Measurements from ENCODE around the gene LMX1B.

- TF ChIP-seq CTCF (IDR thresholded peaks at IDR 0.05) (no peak), POLR2A (IDR thresholded peaks at IDR 0.05) (no peak), POLR2AphosphoS5 (IDR thresholded peaks at IDR 0.05) (peak in 1 of 4 donors; percentile 58), EP300 (IDR thresholded peaks at IDR 0.05) (no peak)
Observed at GRCh38 chr9:126625329-126626126, 11.8 kb downstream of the LMX1B start.

Measured in sigmoid colon (tissue), 4 donors.